Endodermal cell (in vitro differentiated cells): Measurements from ENCODE around the gene FGD4. TPM values are rescaled to one million over a fixed set of nuclear protein-coding genes. Genes with fewer than 3 reads are reported as not detected.
A peak's percentile ranks its signal among the peaks of the same experiment; 100 is the strongest.

Source experiments
- DNase-seq: peaks from one replicate; pipeline ENCODE4 v3.0.0-alpha.2; 2017
- H3K27ac ChIP-seq: 2 replicates; pipeline ENCODE4 v1.5.1; 2013; ENCODE audit warnings: mild to moderate bottlenecking, low read depth, low read length, moderate library complexity
- H3K27me3 ChIP-seq: 2 replicates; pipeline ENCODE4 v1.6.1; 2013; ENCODE audit warnings: mild to moderate bottlenecking, low read length, moderate library complexity; ENCODE audit not compliant: insufficient read depth, control insufficient read depth, poor library complexity, severe bottlenecking
- H3K36me3 ChIP-seq: 2 replicates; pipeline ENCODE4 v1.7.0; 2013; ENCODE audit warnings: mild to moderate bottlenecking, low read length, moderate library complexity; ENCODE audit not compliant: control insufficient read depth, insufficient read depth
- H3K4me1 ChIP-seq: one replicate; pipeline ENCODE4 v1.7.0; 2013; ENCODE audit warnings: low read length; ENCODE audit not compliant: control insufficient read depth, insufficient read depth
- H3K4me3 ChIP-seq: 2 replicates; pipeline ENCODE4 v1.5.1; 2013; ENCODE audit warnings: mild to moderate bottlenecking, low read length, moderate library complexity
- H3K9ac ChIP-seq: 2 replicates; pipeline ENCODE4 v1.6.1; 2013; ENCODE audit warnings: mild to moderate bottlenecking, low read length, moderate library complexity; ENCODE audit not compliant: poor library complexity, severe bottlenecking; ENCODE audit errors: extremely low read depth
- H3K9me3 ChIP-seq: 2 replicates; pipeline ENCODE4 v1.6.1; 2013; ENCODE audit warnings: mild to moderate bottlenecking, low read length, moderate library complexity; ENCODE audit not compliant: control insufficient read depth
- H3K27ac Mint-ChIP-seq: 2 replicates; pipeline ENCODE4 v1.8.0; 2020; ENCODE audit warnings: mixed read lengths
- H3K27me3 Mint-ChIP-seq: 2 replicates; pipeline ENCODE4 v1.8.0; 2021; ENCODE audit warnings: mild to moderate bottlenecking, mixed read lengths; ENCODE audit not compliant: insufficient read depth
- H3K36me3 Mint-ChIP-seq: 2 replicates; pipeline ENCODE4 v1.8.0; 2020; ENCODE audit warnings: low read depth, mixed read lengths
- H3K4me1 Mint-ChIP-seq: 2 replicates; pipeline ENCODE4 v1.8.0; 2020; ENCODE audit warnings: mixed read lengths
- H3K4me3 Mint-ChIP-seq: 2 replicates; pipeline ENCODE4 v1.8.0; 2020; ENCODE audit warnings: mild to moderate bottlenecking, moderate library complexity, mixed read lengths
- H3K9me3 Mint-ChIP-seq: 2 replicates; pipeline ENCODE4 v1.8.0; 2020; ENCODE audit warnings: mild to moderate bottlenecking, mixed read lengths
- WGBS, 2 experiments: methylation state at CpG; one replicate each; pipeline versions ENCODE4 v1.1.5 to v1.1.7; 2013; ENCODE audit warnings: missing lambda C conversion rate in 2 of 2, mixed read lengths in 1 of 2; ENCODE audit not compliant: insufficient coverage in 1 of 2, insufficient read length in 1 of 2; 5-methylcytosine and 5-hydroxymethylcytosine counted together
- total RNA-seq, 2 donors: library from RNA; stranded (reverse); fragmentation: NEBNext Ultra II Directional in 1 of 2; extraction: Animal tissue kit (Norgen Biotek cat#: 25700) in 1 of 2; gene quantifications; 2 replicates in 1 of 2; 3 replicates in 1 of 2; pipeline ENCODE4 v1.2.1, GENCODE V29; 2021
- TF ChIP-seq, protein P1 (sequence below): fragments of 200-600 bp; sonication (generic); conservative IDR thresholded peaks from 2 replicates; pipeline ENCODE4 v1.5.0; 2021; ENCODE audit warnings: antibody characterized with exemption, mild to moderate bottlenecking

Gene FGD4
- total RNA-seq, 2 donors from 2014 or later = 27.6 to 57.7 TPM

DNA sequence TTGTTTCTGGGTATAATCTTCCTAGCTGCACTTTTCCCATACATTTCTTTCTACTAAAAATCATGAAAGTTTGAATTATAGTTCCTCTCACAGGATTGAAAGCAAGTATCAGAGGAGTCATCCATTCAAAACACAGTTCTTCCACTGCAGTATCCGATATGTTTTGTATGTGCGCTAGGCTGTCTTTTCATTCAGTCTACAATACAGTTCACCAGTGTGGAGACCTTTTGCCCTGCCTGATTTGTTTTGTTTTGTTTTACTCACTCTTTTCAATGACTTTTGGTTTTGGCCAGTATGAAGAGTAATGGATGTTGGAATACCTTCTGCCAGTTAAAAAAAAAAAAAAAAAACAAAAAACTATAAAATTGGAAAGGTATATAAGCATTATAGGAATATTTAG is 91.4 kb downstream of the FGD4 start:
- no peaks in the 10 kb centered on the region for H3K9me3 Mint-ChIP-seq
- H3K27me3 Mint-ChIP-seq = no peaks in the 10 kb centered on the region
- Histone ChIP-seq H3K4me3 (no peak overlapping the region), H3K9me3 (no peaks in the 10 kb centered on the region), H3K36me3 (peaks cover 9% of the 10 kb centered on the region), H3K9ac (no peak overlapping the region), H3K27ac (no peak overlapping the region), H3K4me1 (peaks cover 3% of the 10 kb centered on the region), H3K27me3 (no peaks in the 10 kb centered on the region)
- no peak for DNase-seq
- H3K27ac Mint-ChIP-seq = peak overlapping the region; percentile 1
- WGBS, 2 experiments = 89 to 100% methylated on average over 2 of the region's 2 CpGs
- TF ChIP-seq, protein P1, sequence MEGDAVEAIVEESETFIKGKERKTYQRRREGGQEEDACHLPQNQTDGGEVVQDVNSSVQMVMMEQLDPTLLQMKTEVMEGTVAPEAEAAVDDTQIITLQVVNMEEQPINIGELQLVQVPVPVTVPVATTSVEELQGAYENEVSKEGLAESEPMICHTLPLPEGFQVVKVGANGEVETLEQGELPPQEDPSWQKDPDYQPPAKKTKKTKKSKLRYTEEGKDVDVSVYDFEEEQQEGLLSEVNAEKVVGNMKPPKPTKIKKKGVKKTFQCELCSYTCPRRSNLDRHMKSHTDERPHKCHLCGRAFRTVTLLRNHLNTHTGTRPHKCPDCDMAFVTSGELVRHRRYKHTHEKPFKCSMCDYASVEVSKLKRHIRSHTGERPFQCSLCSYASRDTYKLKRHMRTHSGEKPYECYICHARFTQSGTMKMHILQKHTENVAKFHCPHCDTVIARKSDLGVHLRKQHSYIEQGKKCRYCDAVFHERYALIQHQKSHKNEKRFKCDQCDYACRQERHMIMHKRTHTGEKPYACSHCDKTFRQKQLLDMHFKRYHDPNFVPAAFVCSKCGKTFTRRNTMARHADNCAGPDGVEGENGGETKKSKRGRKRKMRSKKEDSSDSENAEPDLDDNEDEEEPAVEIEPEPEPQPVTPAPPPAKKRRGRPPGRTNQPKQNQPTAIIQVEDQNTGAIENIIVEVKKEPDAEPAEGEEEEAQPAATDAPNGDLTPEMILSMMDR = no peak
- H3K4me3 Mint-ChIP-seq = no peak overlapping the region
- peaks cover 10% of the 10 kb centered on the region for H3K36me3 Mint-ChIP-seq
- peaks cover 11% of the 10 kb centered on the region for H3K4me1 Mint-ChIP-seq

GRCh38 chr12:32493282-32493681 is 93.9 kb downstream of the FGD4 start:
- no peaks in the 10 kb centered on the region for H3K27me3 ChIP-seq
- H3K9me3 ChIP-seq = no peaks in the 10 kb centered on the region
- H3K27ac ChIP-seq = no peak overlapping the region
- Mint-ChIP-seq H3K36me3 (peaks cover 6% of the 10 kb centered on the region), H3K4me3 (no peak overlapping the region), H3K4me1 (peaks cover 4% of the 10 kb centered on the region), H3K27ac (no peak overlapping the region), H3K27me3 (no peaks in the 10 kb centered on the region), H3K9me3 (no peaks in the 10 kb centered on the region)
- H3K9ac ChIP-seq = no peak overlapping the region
- no peaks in the 10 kb centered on the region for H3K4me1 ChIP-seq
- H3K36me3 ChIP-seq = peaks cover 4% of the 10 kb centered on the region
- TF ChIP-seq, protein P1 = no peak
- WGBS, 2 experiments = 86 to 89% methylated on average over 3 to 4 of the region's 4 CpGs
- H3K4me3 ChIP-seq = no peak overlapping the region
- no peak for DNase-seq

DNA sequence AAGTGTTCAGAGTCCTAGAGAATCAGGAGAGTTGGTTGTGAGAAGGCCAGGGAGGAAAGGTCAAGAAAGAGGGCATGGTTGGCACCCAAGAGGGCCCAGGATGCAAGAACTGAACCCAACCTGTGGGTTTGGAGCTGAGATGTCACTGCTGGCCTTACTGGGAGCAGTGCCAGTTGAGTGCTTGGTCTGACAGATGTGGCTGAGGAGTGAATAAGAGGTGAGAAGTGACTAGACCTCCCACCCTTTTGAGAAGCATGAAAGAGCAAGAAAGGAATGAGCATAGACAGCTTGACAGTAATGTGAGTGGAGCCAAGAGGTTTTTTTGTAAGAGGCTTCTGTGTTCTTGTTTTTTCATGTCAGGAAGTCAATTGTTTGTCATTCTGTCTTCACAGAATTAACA is 95.3 kb downstream of the FGD4 start:
- Mint-ChIP-seq H3K27ac (no peak overlapping the region), H3K36me3 (peaks cover 3% of the 10 kb centered on the region), H3K4me3 (no peak overlapping the region), H3K4me1 (peaks cover 13% of the 10 kb centered on the region), H3K27me3 (no peaks in the 10 kb centered on the region), H3K9me3 (no peaks in the 10 kb centered on the region)
- H3K36me3 ChIP-seq = peaks cover 4% of the 10 kb centered on the region
- H3K27me3 ChIP-seq = no peaks in the 10 kb centered on the region
- DNase-seq = no peak
- no peaks in the 10 kb centered on the region for H3K9me3 ChIP-seq
- no peak overlapping the region for H3K27ac ChIP-seq
- no peak overlapping the region for H3K9ac ChIP-seq
- TF ChIP-seq, protein P1 = no peak
- no peaks in the 10 kb centered on the region for H3K4me1 ChIP-seq
- no peak overlapping the region for H3K4me3 ChIP-seq
